ENCODE data around the gene C1orf116. TPM values are rescaled to one million over a fixed set of nuclear protein-coding genes. Genes with fewer than 3 reads are reported as not detected.
A peak's percentile ranks its signal among the peaks of the same experiment; 100 is the strongest.

The C1orf116 gene
- total and polyA plus RNA-seq, 2 experiments from 2014 or later = 0.21 to 0.29 TPM

DNA sequence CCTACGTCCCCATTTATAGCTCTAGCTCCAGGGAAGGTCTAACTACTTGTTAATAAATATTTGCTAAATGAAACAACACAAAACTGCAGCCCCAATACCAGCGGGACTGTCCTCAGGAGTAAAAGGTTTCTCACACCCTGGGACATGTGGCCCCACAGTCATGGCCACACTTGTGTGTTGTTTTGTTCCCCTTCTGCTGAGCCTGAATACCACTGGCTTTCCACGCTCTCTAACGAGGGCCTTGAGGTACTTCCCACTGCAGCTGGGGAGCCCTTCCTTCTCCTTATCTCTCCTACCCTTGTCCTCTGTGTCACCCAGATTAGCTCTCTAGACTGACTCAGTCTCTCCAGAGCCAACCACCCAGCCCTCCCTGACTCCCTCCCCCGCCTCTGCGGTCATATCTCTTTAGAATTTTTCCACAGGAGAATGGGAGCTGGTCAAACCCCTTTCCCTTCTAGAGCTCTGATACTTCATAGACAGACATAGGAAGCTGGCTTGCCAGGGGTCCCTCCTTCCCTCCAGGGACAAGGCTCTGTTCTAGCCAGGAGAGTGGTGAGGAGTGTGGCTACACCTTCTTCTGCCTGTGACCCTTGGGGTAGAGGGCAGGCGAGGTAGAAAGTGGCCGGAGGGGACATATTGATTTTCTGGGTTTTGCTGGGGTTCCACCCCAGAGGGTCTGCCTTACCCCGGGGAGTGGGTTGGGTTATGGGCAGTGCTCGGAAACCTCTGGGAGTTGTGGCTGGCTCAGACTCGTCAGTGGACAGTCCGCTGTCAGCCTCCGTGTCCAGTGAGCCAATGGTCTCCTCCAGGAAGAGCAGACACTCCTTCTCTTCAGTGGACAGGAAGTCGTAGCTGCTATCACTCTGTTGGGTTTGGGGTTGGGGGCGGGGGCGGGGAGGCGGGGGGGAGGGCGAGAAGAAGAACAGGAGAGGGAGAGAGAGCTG is 8.1 kb downstream of the C1orf116 start:
- peaks cover 32% of the 10 kb centered on the region for H3K4me1 ChIP-seq (ENCODE audit: low read depth)
- no peaks in the 10 kb centered on the region for H3K27me3 ChIP-seq
- peak overlapping the region; percentile 79 for H3K27ac ChIP-seq
- no peaks in the 10 kb centered on the region for H3K36me3 ChIP-seq
- peak in 1 of 2 donors; percentile 78 for DNase-seq (ENCODE audit: low read depth in 1 of 2, low spot score in 1 of 2)
- no peak overlapping the region for H3K4me3 ChIP-seq
- TF ChIP-seq, protein P1, sequence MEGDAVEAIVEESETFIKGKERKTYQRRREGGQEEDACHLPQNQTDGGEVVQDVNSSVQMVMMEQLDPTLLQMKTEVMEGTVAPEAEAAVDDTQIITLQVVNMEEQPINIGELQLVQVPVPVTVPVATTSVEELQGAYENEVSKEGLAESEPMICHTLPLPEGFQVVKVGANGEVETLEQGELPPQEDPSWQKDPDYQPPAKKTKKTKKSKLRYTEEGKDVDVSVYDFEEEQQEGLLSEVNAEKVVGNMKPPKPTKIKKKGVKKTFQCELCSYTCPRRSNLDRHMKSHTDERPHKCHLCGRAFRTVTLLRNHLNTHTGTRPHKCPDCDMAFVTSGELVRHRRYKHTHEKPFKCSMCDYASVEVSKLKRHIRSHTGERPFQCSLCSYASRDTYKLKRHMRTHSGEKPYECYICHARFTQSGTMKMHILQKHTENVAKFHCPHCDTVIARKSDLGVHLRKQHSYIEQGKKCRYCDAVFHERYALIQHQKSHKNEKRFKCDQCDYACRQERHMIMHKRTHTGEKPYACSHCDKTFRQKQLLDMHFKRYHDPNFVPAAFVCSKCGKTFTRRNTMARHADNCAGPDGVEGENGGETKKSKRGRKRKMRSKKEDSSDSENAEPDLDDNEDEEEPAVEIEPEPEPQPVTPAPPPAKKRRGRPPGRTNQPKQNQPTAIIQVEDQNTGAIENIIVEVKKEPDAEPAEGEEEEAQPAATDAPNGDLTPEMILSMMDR (IDR thresholded peaks at IDR 0.05; ENCODE audit: low read depth, low read length) = no peak
- no peaks in the 10 kb centered on the region for H3K9me3 ChIP-seq (ENCODE audit: low read depth)

DNA sequence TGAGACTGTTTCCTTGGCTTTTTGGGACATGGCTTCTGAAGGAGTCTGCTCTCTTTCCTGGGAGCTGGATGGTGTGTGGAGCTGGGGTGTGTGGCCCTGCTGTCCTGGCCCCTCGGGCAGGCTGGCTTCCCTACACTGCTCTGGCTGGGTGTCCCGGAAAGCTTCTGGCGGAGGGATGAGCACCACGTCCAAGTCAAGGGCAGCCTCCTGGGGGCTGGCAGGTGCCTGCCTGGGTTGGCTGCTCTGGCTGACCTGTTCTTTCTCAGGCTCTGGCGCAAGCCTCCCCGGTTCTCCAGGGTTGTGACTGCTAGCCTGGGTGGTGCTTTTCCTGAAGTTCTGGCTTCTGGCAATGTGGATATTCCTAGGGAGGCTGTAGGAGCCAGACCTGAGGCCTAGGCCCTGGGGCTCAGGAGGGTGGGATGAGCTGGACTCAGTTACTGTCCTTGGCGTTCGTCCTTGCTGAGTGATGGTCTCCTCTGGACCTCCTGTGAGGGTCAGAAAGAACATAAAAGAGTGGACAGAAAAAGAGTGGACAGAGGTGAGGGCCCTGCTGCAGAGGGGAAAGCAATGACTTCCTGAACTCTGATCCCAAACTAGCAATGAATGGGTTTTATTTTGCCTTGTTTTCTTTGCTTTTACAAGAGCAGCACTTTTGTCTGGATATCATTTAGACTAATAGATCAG is 9.4 kb downstream of the C1orf116 start:
- H3K4me3 ChIP-seq = no peak overlapping the region
- no peaks in the 10 kb centered on the region for H3K27me3 ChIP-seq
- no peaks in the 10 kb centered on the region for H3K9me3 ChIP-seq (ENCODE audit: low read depth)
- TF ChIP-seq, protein P1 (IDR thresholded peaks at IDR 0.05; ENCODE audit: low read depth, low read length) = no peak
- H3K27ac ChIP-seq = no peak overlapping the region
- H3K4me1 ChIP-seq (ENCODE audit: low read depth) = peaks cover 30% of the 10 kb centered on the region
- no peak for DNase-seq (ENCODE audit: low read depth in 1 of 2, low spot score in 1 of 2)
- H3K36me3 ChIP-seq = no peaks in the 10 kb centered on the region

DNA sequence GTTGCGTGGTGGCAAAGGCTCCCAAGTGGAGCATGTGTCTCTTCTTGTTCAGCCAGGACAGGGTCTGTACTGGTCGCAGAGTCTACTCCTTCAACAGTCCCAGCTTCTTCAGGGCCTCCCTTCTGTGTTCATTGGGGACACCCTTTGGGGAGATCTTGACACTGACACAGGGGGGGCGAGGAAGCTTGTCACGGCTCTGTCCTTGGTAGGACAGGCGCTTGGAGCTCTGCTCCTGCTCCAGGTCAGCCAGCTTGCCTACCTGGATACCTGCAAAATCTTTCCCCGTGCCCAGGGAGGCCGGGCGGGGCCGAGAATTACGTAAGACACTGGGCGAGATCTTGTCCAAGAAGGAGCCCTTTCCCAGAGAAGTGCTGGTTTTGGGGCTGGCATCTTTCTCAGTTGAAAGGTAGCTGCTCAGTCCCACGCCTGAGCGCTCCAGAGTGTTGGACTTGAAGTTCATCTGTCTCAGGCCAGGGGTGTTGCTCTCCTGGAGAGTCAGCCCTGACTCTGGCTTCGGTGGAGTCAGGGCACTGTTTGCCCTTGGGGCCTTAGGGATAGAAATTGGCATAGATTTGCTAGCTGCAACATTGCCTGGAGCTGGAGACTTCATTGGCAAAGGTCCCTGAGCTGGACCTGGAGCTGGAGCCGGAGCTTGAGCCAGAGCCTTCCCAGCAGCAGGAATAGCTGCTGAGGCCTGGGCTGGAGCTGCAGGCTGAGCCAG is 10.5 kb downstream of the C1orf116 start:
- Histone ChIP-seq H3K4me3 (no peak overlapping the region), H3K27me3 (no peaks in the 10 kb centered on the region), H3K9me3 (ENCODE audit: low read depth) (no peaks in the 10 kb centered on the region), H3K36me3 (no peaks in the 10 kb centered on the region), H3K27ac (no peak overlapping the region), H3K4me1 (ENCODE audit: low read depth) (peaks cover 30% of the 10 kb centered on the region)
- TF ChIP-seq, protein P1 (IDR thresholded peaks at IDR 0.05; ENCODE audit: low read depth, low read length) = no peak
- no peak for DNase-seq (ENCODE audit: low read depth in 1 of 2, low spot score in 1 of 2)

DNA sequence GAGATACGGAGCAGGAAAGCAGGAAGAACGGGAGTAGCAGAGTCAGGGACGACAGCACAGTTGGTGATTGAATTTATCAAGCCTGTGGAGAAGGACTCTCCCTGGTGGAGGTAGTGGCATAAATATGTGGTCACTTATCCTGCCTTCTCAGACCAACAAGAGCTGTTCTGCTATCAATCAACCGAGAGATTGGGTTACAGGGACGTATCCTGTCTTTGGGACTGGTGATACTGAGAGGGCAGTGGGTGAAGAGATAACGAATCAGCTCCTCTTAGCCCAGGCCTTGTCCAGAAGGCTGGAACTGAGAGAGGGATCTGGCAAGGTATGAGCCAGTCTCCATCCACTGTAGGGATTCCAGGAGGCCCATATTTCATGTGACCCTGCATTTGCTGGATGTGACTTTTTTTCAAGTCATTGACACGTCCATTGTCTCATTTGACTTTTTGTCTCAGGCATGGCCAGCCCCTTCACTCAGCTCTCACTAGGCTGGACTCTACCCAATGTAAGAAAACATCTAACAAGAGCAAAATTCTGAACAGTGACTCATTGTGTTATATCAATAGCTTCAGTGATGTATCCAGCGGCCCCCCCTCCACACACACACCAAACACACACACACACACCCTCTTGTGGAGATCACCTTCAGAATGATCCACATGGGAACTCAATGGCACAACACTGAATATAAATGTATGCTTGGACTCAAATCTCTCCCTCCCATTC is 11.3 kb downstream of the C1orf116 start:
- Histone ChIP-seq H3K4me3 (no peak overlapping the region), H3K36me3 (no peaks in the 10 kb centered on the region), H3K4me1 (ENCODE audit: low read depth) (peaks cover 27% of the 10 kb centered on the region), H3K27ac (peak overlapping the region; percentile 13), H3K27me3 (no peaks in the 10 kb centered on the region), H3K9me3 (ENCODE audit: low read depth) (no peaks in the 10 kb centered on the region)
- TF ChIP-seq, protein P1 (IDR thresholded peaks at IDR 0.05; ENCODE audit: low read depth, low read length) = no peak
- peak; percentile 16 to 53 for DNase-seq (ENCODE audit: low read depth in 1 of 2, low spot score in 1 of 2)

DNA sequence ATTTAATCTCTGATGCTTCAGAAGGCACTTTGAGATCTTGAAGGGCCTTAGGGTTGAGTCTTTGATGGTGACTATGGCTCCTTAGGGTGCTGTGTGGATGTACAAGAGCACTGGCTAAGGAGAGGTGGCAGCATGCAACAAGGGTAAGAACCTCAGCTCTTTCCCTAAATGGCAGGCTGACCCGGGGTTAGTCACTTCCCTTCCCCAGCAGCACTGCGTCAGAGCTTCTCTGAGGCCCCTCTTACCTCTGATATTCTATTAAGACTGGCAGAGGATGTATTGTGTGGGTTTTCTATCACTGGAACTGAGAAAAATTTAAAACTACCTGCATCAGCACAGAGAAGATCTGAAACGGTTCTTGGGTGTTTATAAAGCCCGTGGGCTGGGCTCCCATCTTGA is 11.8 kb downstream of the C1orf116 start:
- Histone ChIP-seq H3K27ac (peak overlapping the region; percentile 13), H3K27me3 (no peaks in the 10 kb centered on the region), H3K4me3 (no peak overlapping the region), H3K9me3 (ENCODE audit: low read depth) (no peaks in the 10 kb centered on the region), H3K4me1 (ENCODE audit: low read depth) (peaks cover 21% of the 10 kb centered on the region), H3K36me3 (no peaks in the 10 kb centered on the region)
- TF ChIP-seq, protein P1 (IDR thresholded peaks at IDR 0.05; ENCODE audit: low read depth, low read length) = no peak
- peak in 1 of 2 donors; percentile 42 for DNase-seq (ENCODE audit: low read depth in 1 of 2, low spot score in 1 of 2)

Measured in cardiac muscle cell (in vitro differentiated cells and primary cell).